IPS DF 19.7 (cell line): ENCODE results near the gene MKRN2.
"Not testable (repeated sequence)": the region's sequence is repeated elsewhere in the genome, so short reads cannot be mapped to it uniquely, and the experiment has no call there.

Experiments
- DNase-seq: peaks from one replicate; pipeline ENCODE4 v3.0.0-alpha.2; 2013; ENCODE audit warnings: low read depth, low spot score

MKRN2 gene

DNA sequence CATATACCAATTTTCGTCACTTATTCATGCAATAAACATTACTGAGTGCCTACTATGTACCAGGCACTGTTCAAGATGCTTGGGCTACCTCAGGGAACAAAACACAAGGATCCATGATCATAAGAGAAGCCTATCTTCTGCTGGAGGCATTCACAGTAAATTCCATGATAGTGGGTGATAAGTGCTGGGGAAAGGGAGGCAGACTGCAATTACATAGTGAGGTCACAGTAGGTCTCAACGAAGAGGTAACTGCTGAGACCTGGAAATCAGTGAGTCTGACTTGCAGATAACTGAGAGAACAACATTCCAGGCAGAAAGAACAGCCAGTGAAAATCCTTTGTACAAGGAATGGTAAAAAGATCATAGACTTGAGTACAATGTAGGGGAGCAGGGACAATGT is 73.4 kb downstream of the MKRN2 start:
- DNase-seq = no peak

DNA sequence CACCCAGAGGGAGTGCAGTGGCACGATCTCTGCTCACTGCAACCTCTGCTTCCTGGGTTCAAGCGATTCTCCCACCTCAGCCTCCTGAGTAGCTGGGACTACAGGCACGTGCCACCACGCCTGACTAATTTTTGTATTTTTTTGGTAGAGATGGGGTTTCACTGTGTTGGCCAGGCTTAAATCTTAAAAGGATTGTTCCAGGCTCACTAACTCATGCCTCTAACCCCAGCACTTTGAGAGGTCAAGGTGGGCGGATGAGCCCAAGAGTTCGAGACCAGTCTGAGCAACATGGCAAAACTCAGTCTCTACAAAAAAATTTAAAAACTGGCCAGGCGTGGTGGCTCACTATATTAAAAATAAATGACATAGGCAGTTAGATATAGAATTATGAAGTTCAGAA is 74.0 kb downstream of the MKRN2 start:
- DNase-seq = not testable (repeated sequence)

- no peak for DNase-seq
These were observed 75.6 kb downstream of the MKRN2 start for GRCh38 chr3:12632523-12632922.

GRCh38 chr3:12633108-12633507 is 76.2 kb downstream of the MKRN2 start:
- DNase-seq = no peak
